Upper lobe of right lung (tissue), 1 donor: Measurements from ENCODE around the gene EPHA10. TPM values are rescaled to one million over a fixed set of nuclear protein-coding genes. Genes with fewer than 3 reads are reported as not detected.

Source experiments
- ATAC-seq: fragments of 200-7000 bp; cut with Tn5 transposase; one replicate; pipeline ENCODE4 v1.9.1; 2020; ENCODE audit warnings: mild to moderate bottlenecking, moderate library complexity
- DNase-seq: peaks from one replicate; pipeline ENCODE4 v3.0.0-alpha.2; 2020
- H3K27ac ChIP-seq: fragments of 200-600 bp; one replicate; pipeline ENCODE4 v1.8.0; 2022
- H3K27me3 ChIP-seq: fragments of 200-600 bp; one replicate; pipeline ENCODE4 v1.8.0; 2022; ENCODE audit warnings: mild to moderate bottlenecking
- H3K36me3 ChIP-seq: fragments of 200-600 bp; one replicate; pipeline ENCODE4 v1.8.0; 2022
- H3K4me1 ChIP-seq: fragments of 200-600 bp; one replicate; pipeline ENCODE4 v1.8.0; 2022
- H3K4me3 ChIP-seq: fragments of 200-600 bp; one replicate; pipeline ENCODE4 v1.8.0; 2022; ENCODE audit warnings: mild to moderate bottlenecking
- H3K9me3 ChIP-seq: fragments of 200-600 bp; one replicate; pipeline ENCODE4 v1.8.0; 2022
- CTCF ChIP-seq: fragments of 200-600 bp; IDR thresholded peaks from one replicate; pipeline ENCODE4 v1.8.0; 2022; ENCODE audit warnings: antibody characterized with exemption
- intact Hi-C: fragments of 100-400 bp; cut with DNase I; formaldehyde crosslinking; loops from one replicate; pipeline ENCODE4 v1.11.0; 2022
- long read RNA-seq: library from polyadenylated mRNA; unstranded; transcript quantifications from one replicate; pipeline ENCODE4 v2.0.0, GENCODE V29; 2021
- total RNA-seq: library from RNA; stranded (reverse); fragmentation: NEBNext Ultra II Directional; extraction: Animal tissue kit (Norgen Biotek cat#: 25700); gene quantifications from one replicate; pipeline ENCODE4 v1.2.1, GENCODE V29; 2021
- donor health status: DM: no; HTN: yes; CAD: no; lungs with severe emphysema.

EPHA10 gene
- total RNA-seq: 1.4 TPM
- long read RNA-seq: 0 reads

- DNase-seq (no peak), ATAC-seq (no peak)
- Histone ChIP-seq H3K4me1 (no peaks in the 10 kb centered on the region), H3K27ac (no peak within 1 kb of the TSS), H3K36me3 (no peaks in the 10 kb centered on the region), H3K4me3 (no peak within 1 kb of the TSS), H3K9me3 (no peaks in the 10 kb centered on the region), H3K27me3 (peaks cover 81% of the 10 kb centered on the region)
- intact Hi-C loops: no loop called here
- no peak for TF ChIP-seq CTCF
Measured at GRCh38 chr1:37764888-37765441, at the start of gene EPHA10. Gene EPHA10 (minus strand): TSS chr1:37765120. CDS start chr1:37765066, 54 bp downstream.

GRCh38 chr1:37814252-37814651 is 49.3 kb upstream of the EPHA10 start:
- no peak for ATAC-seq
- DNase-seq: no peak
- Histone ChIP-seq H3K27ac (no peak overlapping the region), H3K9me3 (no peaks in the 10 kb centered on the region), H3K4me3 (no peak overlapping the region), H3K4me1 (peaks cover 10% of the 10 kb centered on the region), H3K36me3 (peaks cover 40% of the 10 kb centered on the region), H3K27me3 (no peaks in the 10 kb centered on the region)
- intact Hi-C loops: no loop called here
- TF ChIP-seq CTCF: no peak

- Histone ChIP-seq H3K27ac (no peak overlapping the region), H3K9me3 (no peaks in the 10 kb centered on the region), H3K4me3 (no peak overlapping the region), H3K27me3 (no peaks in the 10 kb centered on the region), H3K4me1 (peaks cover 16% of the 10 kb centered on the region), H3K36me3 (peaks cover 40% of the 10 kb centered on the region)
- intact Hi-C loops: no loop called here
- ATAC-seq: no peak
- DNase-seq: no peak
- TF ChIP-seq CTCF: no peak
Measured at GRCh38 chr1:37813529-37814145, 48.7 kb upstream of the EPHA10 start.

GRCh38 chr1:37811027-37811655 is 46.2 kb upstream of the EPHA10 start:
- peak; percentile 82 for TF ChIP-seq CTCF
- peak; percentile 66 for ATAC-seq
- DNase-seq: peak; percentile 82
- no peak overlapping the region for H3K27ac ChIP-seq
- H3K36me3 ChIP-seq: peaks cover 29% of the 10 kb centered on the region
- H3K9me3 ChIP-seq: no peaks in the 10 kb centered on the region
- no peak overlapping the region for H3K4me3 ChIP-seq
- H3K27me3 ChIP-seq: no peaks in the 10 kb centered on the region
- peaks cover 28% of the 10 kb centered on the region for H3K4me1 ChIP-seq
- intact Hi-C loops: no loop called here

- no peak for ATAC-seq
- Histone ChIP-seq H3K27me3 (no peaks in the 10 kb centered on the region), H3K27ac (no peak overlapping the region), H3K4me3 (no peak overlapping the region), H3K36me3 (peaks cover 29% of the 10 kb centered on the region), H3K9me3 (no peaks in the 10 kb centered on the region), H3K4me1 (peaks cover 32% of the 10 kb centered on the region)
- intact Hi-C loops: no loop called here
- DNase-seq: no peak
- no peak for TF ChIP-seq CTCF
Measured at GRCh38 chr1:37809942-37810341, 45.0 kb upstream of the EPHA10 start.
